Measurements from ENCODE around the gene LRRC53. TPM values are rescaled to one million over a fixed set of nuclear protein-coding genes. Genes with fewer than 3 reads are reported as not detected.

Gene LRRC53
- polyA plus RNA-seq, 3 donors, result not detected

DNA sequence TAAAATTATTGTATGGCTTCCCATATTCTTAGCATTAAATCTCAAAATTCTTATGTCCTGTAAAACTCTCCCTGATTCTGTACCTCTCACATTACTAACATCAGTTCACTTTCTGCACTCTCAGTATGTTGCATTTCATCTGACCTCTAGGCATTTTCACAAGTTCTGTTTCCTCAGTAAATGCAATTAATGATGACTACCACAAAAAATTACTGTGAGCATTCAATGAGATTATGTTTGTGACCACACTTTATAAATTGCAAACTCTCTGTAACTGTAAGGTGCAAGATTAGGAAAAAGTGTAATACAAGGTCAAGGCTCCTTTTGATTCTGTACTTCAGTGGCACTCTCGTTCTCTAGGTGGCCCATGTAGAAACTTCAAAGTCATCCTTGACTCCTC is 60.4 kb downstream of the LRRC53 start:
- no peaks in the 10 kb centered on the region for H3K4me1 ChIP-seq (ENCODE audit: control insufficient read depth in 1 of 2, insufficient read depth in 2 of 2, low read length in 2 of 2)
- no peaks in the 10 kb centered on the region for H3K27me3 ChIP-seq (ENCODE audit: control insufficient read depth in 2 of 2, insufficient read depth in 2 of 2, low read length in 2 of 2)
- 100% methylated on average over 1 of the region's 1 CpG for WGBS (ENCODE audit: insufficient coverage)
- H3K27me3 Mint-ChIP-seq (ENCODE audit: low read depth in 3 of 3), result no peaks in the 10 kb centered on the region
- H3K4me3 Mint-ChIP-seq, result no peak overlapping the region
- H3K27ac Mint-ChIP-seq, result no peak overlapping the region
- no peaks in the 10 kb centered on the region for H3K79me2 ChIP-seq (ENCODE audit: insufficient read depth, low read length)
- no peaks in the 10 kb centered on the region for H3K9me3 ChIP-seq (replicated peaks in 1 of 2; ENCODE audit: control insufficient read depth in 1 of 2, insufficient read depth in 1 of 2, low read length in 2 of 2)
- no peak overlapping the region for H3K4me2 ChIP-seq (replicated peaks; ENCODE audit: extremely low read depth, low read length, poor library complexity, severe bottlenecking)
- TF ChIP-seq, protein P1, sequence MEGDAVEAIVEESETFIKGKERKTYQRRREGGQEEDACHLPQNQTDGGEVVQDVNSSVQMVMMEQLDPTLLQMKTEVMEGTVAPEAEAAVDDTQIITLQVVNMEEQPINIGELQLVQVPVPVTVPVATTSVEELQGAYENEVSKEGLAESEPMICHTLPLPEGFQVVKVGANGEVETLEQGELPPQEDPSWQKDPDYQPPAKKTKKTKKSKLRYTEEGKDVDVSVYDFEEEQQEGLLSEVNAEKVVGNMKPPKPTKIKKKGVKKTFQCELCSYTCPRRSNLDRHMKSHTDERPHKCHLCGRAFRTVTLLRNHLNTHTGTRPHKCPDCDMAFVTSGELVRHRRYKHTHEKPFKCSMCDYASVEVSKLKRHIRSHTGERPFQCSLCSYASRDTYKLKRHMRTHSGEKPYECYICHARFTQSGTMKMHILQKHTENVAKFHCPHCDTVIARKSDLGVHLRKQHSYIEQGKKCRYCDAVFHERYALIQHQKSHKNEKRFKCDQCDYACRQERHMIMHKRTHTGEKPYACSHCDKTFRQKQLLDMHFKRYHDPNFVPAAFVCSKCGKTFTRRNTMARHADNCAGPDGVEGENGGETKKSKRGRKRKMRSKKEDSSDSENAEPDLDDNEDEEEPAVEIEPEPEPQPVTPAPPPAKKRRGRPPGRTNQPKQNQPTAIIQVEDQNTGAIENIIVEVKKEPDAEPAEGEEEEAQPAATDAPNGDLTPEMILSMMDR (IDR thresholded peaks at IDR 0.05), result no peak
- no peaks in the 10 kb centered on the region for H4K20me1 ChIP-seq (ENCODE audit: insufficient read depth, low read length)
- H3K9ac ChIP-seq (ENCODE audit: insufficient read depth, low read length, poor library complexity, severe bottlenecking), result no peak overlapping the region
- no peaks in the 10 kb centered on the region for H3K36me3 Mint-ChIP-seq
- DNase-seq, result no peak
- no peak overlapping the region for H2AFZ ChIP-seq (ENCODE audit: insufficient read depth, low read depth, low read length, poor library complexity, severe bottlenecking)
- H3K9me3 Mint-ChIP-seq, result peaks cover 0 to 5% (median 1%) of the 10 kb centered on the region in 7 donors
- H3K4me3 ChIP-seq (replicated peaks in 1 of 3; ENCODE audit: low read depth in 2 of 3, low read length in 3 of 3), result no peak overlapping the region
- no peaks in the 10 kb centered on the region for H3K4me1 Mint-ChIP-seq
- no peak overlapping the region for H3K27ac ChIP-seq (ENCODE audit: low read depth in 1 of 2, low read length in 2 of 2)
- no peaks in the 10 kb centered on the region for H3K36me3 ChIP-seq (replicated peaks in 1 of 2; ENCODE audit: control insufficient read depth in 1 of 2, insufficient read depth in 2 of 2, low read length in 2 of 2)
- intact Hi-C loops (cut with micrococcal nuclease), result no loop called here

DNA sequence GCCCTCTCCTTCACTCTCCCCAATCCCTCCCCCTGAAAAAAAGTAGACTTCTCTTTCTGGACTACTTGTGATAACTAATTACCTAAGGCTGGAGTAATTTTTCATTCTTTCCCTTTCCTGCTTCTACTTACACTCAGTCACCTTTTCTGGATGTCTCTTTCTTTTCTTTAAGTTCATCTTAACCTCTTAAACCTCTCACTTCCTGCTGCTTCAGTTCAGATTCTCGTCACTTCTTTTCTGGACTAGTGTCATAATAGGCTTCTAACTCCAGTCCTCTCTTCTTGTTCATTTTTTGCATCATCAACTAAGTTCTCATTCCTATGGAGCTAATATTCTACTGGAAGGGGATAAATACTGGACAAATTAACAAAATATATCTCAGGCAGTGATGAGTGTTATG is 75.4 kb downstream of the LRRC53 start:
- Mint-ChIP-seq H3K4me1 (no peaks in the 10 kb centered on the region), H3K36me3 (no peaks in the 10 kb centered on the region), H3K27me3 (ENCODE audit: low read depth in 3 of 3) (peaks cover 0 to 2% (median 0%) of the 10 kb centered on the region in 3 donors), H3K27ac (no peak overlapping the region), H3K4me3 (no peak overlapping the region), H3K9me3 (peaks cover 0 to 3% (median 0%) of the 10 kb centered on the region in 7 donors)
- Histone ChIP-seq H3K9me3 (replicated peaks in 1 of 2; ENCODE audit: control insufficient read depth in 1 of 2, insufficient read depth in 1 of 2, low read length in 2 of 2) (no peaks in the 10 kb centered on the region), H3K79me2 (ENCODE audit: insufficient read depth, low read length) (no peaks in the 10 kb centered on the region), H3K4me2 (replicated peaks; ENCODE audit: extremely low read depth, low read length, poor library complexity, severe bottlenecking) (no peak overlapping the region), H2AFZ (ENCODE audit: insufficient read depth, low read depth, low read length, poor library complexity, severe bottlenecking) (no peak overlapping the region), H3K27me3 (ENCODE audit: control insufficient read depth in 2 of 2, insufficient read depth in 2 of 2, low read length in 2 of 2) (no peaks in the 10 kb centered on the region), H4K20me1 (ENCODE audit: insufficient read depth, low read length) (no peaks in the 10 kb centered on the region), H3K4me1 (ENCODE audit: control insufficient read depth in 1 of 2, insufficient read depth in 2 of 2, low read length in 2 of 2) (no peaks in the 10 kb centered on the region), H3K4me3 (replicated peaks in 1 of 3; ENCODE audit: low read depth in 2 of 3, low read length in 3 of 3) (no peak overlapping the region), H3K9ac (ENCODE audit: insufficient read depth, low read length, poor library complexity, severe bottlenecking) (no peak overlapping the region), H3K36me3 (replicated peaks in 1 of 2; ENCODE audit: control insufficient read depth in 1 of 2, insufficient read depth in 2 of 2, low read length in 2 of 2) (no peaks in the 10 kb centered on the region), H3K27ac (ENCODE audit: low read depth in 1 of 2, low read length in 2 of 2) (no peak overlapping the region)
- intact Hi-C loops (cut with micrococcal nuclease), result no loop called here
- TF ChIP-seq, protein P1 (IDR thresholded peaks at IDR 0.05), result no peak
- WGBS (ENCODE audit: insufficient coverage), result 86% methylated on average over 1 of the region's 1 CpG
- no peak for DNase-seq
